Lung (tissue), 12 donors: ENCODE measurements around the gene GRIK3. TPM values are rescaled to one million over a fixed set of nuclear protein-coding genes. Genes with fewer than 3 reads are reported as not detected.

Experiments used
- ATAC-seq: fragments of 200-7000 bp; cut with Tn5 transposase; one replicate; pipeline ENCODE4 v1.9.1; 2020; ENCODE audit warnings: moderate number of reproducible peaks; ENCODE audit not compliant: insufficient read depth, low FRiP score
- DNase-seq, 3 donors: peaks; one replicate each; pipeline ENCODE4 v3.0.0-alpha.2; 2013 to 2017
- H3K27ac ChIP-seq, 2 donors: one replicate each; pipeline ENCODE4 v1.5.1; 2013; ENCODE audit warnings: mild to moderate bottlenecking in 2 of 2, moderate library complexity in 2 of 2, control low read depth in 1 of 2, inconsistent platforms in 1 of 2, low read depth in 1 of 2, low read length in 1 of 2
- H3K27me3 ChIP-seq, 3 donors: one replicate each; pipeline ENCODE4 v1.5.1; 2013; ENCODE audit warnings: low read length in 2 of 3; ENCODE audit not compliant: control insufficient read depth in 3 of 3, insufficient read depth in 3 of 3
- H3K36me3 ChIP-seq, 4 donors: one replicate each; pipeline ENCODE4 v1.5.1; 2013; ENCODE audit warnings: low read length in 4 of 4, mild to moderate bottlenecking in 1 of 4, moderate library complexity in 1 of 4; ENCODE audit not compliant: control insufficient read depth in 4 of 4, insufficient read depth in 4 of 4
- H3K4me1 ChIP-seq, 5 donors: one replicate each; pipeline ENCODE4 v1.5.1; 2013; ENCODE audit warnings: low read length in 5 of 5, mild to moderate bottlenecking in 2 of 5, moderate library complexity in 1 of 5; ENCODE audit not compliant: control insufficient read depth in 5 of 5, insufficient read depth in 5 of 5
- H3K4me3 ChIP-seq: one replicate; pipeline ENCODE4 v1.5.1; 2013; ENCODE audit warnings: mild to moderate bottlenecking, control low read depth, moderate library complexity
- H3K9ac ChIP-seq, 2 donors: one replicate each; pipeline ENCODE4 v1.5.1; 2013; ENCODE audit warnings: low read length in 2 of 2, control low read depth in 1 of 2; ENCODE audit not compliant: insufficient read depth in 1 of 2
- H3K9me3 ChIP-seq, 4 donors: one replicate each; pipeline ENCODE4 v1.5.1; 2013; ENCODE audit warnings: low read length in 3 of 4, mild to moderate bottlenecking in 1 of 4, moderate library complexity in 1 of 4; ENCODE audit not compliant: control insufficient read depth in 4 of 4, insufficient read depth in 3 of 4
- CTCF ChIP-seq: IDR thresholded peaks from 2 replicates; pipeline ENCODE4 v1.5.1; 2012; ENCODE audit warnings: mild to moderate bottlenecking; ENCODE audit errors: control extremely low read depth, extremely low read depth
- WGBS, 2 donors: extraction: QIAGEN DNeasy Blood & Tissue Kit; methylation state at CpG; one replicate each; pipeline ENCODE4 v1.1.7; 2013; 5-methylcytosine and 5-hydroxymethylcytosine counted together
- polyA plus RNA-seq, 2 donors: library from polyadenylated mRNA; stranded (reverse); fragments of 200-250 nt; gene quantifications; one replicate each; pipeline ENCODE4 v1.2.1, GENCODE V29; 2013
- total RNA-seq, 2 donors: library from RNA; depleted of rRNA in 1 of 2; stranded (reverse); fragments of >200 nt in 1 of 2; gene quantifications; one replicate each; pipeline ENCODE4 v1.2.1, GENCODE V29; 2014 to 2021
- donor health status: control.
- donor health status: control.
- donor health status: Bipolar disorder and iron deficiency.
- donor health status: healthy.
- donor health status: DM: yes; HTN: yes; CAD: no.

GRIK3 gene
- total and polyA plus RNA-seq, 4 donors: 0.01 to 0.40 (median 0.07) TPM

DNA sequence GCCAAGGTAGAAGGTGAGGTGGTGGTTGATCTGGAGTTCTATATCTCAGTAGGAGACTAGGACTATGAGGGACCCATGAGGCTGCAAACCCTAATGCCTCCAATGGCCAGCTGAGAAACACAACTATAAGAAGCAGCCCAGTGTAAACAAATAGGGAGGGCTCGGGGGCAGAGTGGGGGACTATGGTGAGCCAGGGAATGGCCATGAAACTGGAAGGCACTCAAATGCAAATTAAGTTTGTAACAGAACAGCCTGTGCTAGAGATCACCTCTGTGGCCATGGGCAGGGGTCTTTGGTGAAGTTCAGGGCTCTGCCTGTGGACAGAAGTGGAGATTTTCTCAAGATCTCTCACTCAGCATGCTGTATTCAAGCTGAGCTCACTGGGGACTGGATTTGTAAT, 187.1 kb downstream of the GRIK3 start:
- DNase-seq: no peak
- Histone ChIP-seq H3K4me1 (no peaks in the 10 kb centered on the region), H3K4me3 (no peak overlapping the region), H3K9me3 (no peaks in the 10 kb centered on the region), H3K9ac (no peak overlapping the region), H3K27me3 (peaks cover 4 to 29% (median 7%) of the 10 kb centered on the region in 3 donors), H3K36me3 (no peaks in the 10 kb centered on the region), H3K27ac (no peak overlapping the region)
- TF ChIP-seq CTCF: no peak
- no peak for ATAC-seq
- 5 to 17% methylated on average over 1 of the region's 1 CpG for WGBS, 2 donors

DNA sequence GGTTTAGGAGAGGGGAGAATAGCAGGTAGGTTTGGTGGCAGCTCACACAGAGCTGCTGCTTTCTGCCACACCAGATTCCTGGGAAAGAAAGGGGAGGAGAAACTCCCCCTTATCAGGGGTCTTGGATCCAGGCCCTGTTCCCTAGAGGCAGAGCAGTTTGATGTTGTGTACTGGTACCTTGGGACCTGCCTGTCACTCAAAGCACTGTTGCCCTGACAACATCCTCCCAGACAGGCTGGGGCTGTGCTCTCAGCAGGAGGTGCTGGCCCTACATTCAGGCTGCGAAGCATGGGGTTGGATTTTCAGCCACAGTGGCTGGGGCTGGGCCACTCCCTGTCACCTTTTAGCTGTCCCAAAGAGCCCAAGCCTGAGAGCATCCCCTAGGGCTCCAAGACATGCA, 188.0 kb downstream of the GRIK3 start:
- no peaks in the 10 kb centered on the region for H3K4me1 ChIP-seq
- TF ChIP-seq CTCF: no peak
- H3K4me3 ChIP-seq: no peak overlapping the region
- peaks cover 3 to 27% (median 10%) of the 10 kb centered on the region in 3 donors for H3K27me3 ChIP-seq
- H3K36me3 ChIP-seq: no peaks in the 10 kb centered on the region
- H3K27ac ChIP-seq: no peak overlapping the region
- no peak overlapping the region for H3K9ac ChIP-seq
- ATAC-seq: no peak
- 25 to 45% methylated on average over 1 of the region's 1 CpG for WGBS, 2 donors
- no peak for DNase-seq
- H3K9me3 ChIP-seq: no peaks in the 10 kb centered on the region

DNA sequence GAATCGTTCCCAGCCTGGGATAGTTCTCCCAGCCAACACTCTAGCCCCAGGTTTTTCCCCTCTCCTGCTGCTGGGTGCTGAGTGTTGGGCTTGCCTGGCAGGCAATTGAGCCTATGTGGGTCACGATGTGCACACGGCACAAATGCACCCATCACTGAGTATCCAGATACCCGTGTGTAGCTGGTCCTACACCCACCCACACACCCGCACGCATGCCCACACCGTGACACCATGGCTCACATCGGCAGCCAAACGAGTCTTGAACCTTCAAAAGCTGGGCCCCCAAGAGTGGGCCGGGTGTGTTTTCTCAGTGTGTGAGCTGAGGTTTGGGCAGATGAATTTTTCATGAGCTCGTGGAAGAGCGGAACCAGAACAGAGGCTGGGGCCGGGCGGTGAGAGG, 188.5 kb downstream of the GRIK3 start:
- Histone ChIP-seq H3K36me3 (no peaks in the 10 kb centered on the region), H3K4me1 (no peaks in the 10 kb centered on the region), H3K9ac (no peak overlapping the region), H3K4me3 (no peak overlapping the region), H3K27ac (no peak overlapping the region), H3K9me3 (no peaks in the 10 kb centered on the region), H3K27me3 (peaks cover 0 to 27% (median 8%) of the 10 kb centered on the region in 3 donors)
- 74 to 81% methylated on average over 14 of the region's 14 CpGs for WGBS, 2 donors
- DNase-seq: no peak
- no peak for ATAC-seq
- no peak for TF ChIP-seq CTCF

DNA sequence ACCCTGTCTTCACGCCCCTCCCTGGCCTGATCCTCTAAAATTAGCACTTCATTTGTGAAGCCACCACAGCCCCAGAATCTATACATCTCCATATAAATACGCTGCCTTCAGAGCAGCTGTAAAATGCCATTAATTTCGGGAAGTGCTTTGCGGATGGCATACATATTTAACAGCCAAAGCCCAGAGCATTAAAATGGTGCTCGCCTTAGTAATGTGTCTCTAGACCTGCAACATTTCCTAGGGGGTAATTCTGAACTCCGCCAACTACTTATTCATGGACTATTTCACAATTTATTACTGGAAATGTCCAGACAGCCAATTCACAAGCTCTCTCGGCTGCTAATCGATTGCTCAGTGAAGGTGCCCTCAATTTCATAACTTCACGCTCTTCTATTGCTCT, 189.4 kb downstream of the GRIK3 start:
- H3K27ac ChIP-seq: no peak overlapping the region
- whole genome bisulfite sequencing, 2 donors: 68 to 72% methylated on average over 9 of the region's 9 CpGs
- H3K4me3 ChIP-seq: no peak overlapping the region
- H3K9ac ChIP-seq: no peak overlapping the region
- H3K4me1 ChIP-seq: no peaks in the 10 kb centered on the region
- H3K27me3 ChIP-seq: peaks cover 0 to 22% (median 3%) of the 10 kb centered on the region in 3 donors
- no peaks in the 10 kb centered on the region for H3K9me3 ChIP-seq
- no peak for TF ChIP-seq CTCF
- no peaks in the 10 kb centered on the region for H3K36me3 ChIP-seq
- DNase-seq (no peak), ATAC-seq (no peak)
